Lower leg skin (tissue), 4 donors: Measurements from ENCODE around the gene ZBTB17. TPM values are rescaled to one million over a fixed set of nuclear protein-coding genes. Genes with fewer than 3 reads are reported as not detected.
"Not testable (repeated sequence)": the region's sequence is repeated elsewhere in the genome, so short reads cannot be mapped to it uniquely, and the experiment has no call there.

ENCODE experiments used
- DNase-seq, 2 donors: peaks; one replicate each; pipeline ENCODE4 v3.0.0-alpha.2; 2019; ENCODE audit warnings: low spot score in 2 of 2
- H3K4me3 ChIP-seq: fragments of 200-600 bp; sonication (generic); 2 replicates; pipeline ENCODE4 v1.5.1; 2017; ENCODE audit warnings: mild to moderate bottlenecking, low read depth; ENCODE audit not compliant: poor library complexity, severe bottlenecking
- CTCF ChIP-seq, 3 donors: fragments of 450-650 bp; IDR thresholded peaks; one replicate each; pipeline ENCODE4 v1.5.1; 2016; ENCODE audit warnings: antibody characterized with exemption in 3 of 3, mild to moderate bottlenecking in 3 of 3, moderate library complexity in 2 of 3
- POLR2A ChIP-seq, 2 donors: fragments of 450-650 bp; IDR thresholded peaks; one replicate each; pipeline ENCODE4 v1.6.1; 2016 to 2017; ENCODE audit warnings: antibody characterized with exemption in 2 of 2, mild to moderate bottlenecking in 1 of 2, moderate library complexity in 1 of 2
- WGBS, 2 donors: methylation state at CpG; one replicate each; pipeline ENCODE4 v1.1.5; 2018; 5-methylcytosine and 5-hydroxymethylcytosine counted together
- intact Hi-C: fragments of 100-400 bp; cut with DNase I; formaldehyde crosslinking; loops from one replicate; pipeline ENCODE4 v1.15.0; 2023; ENCODE audit warnings: low total_unique reads
- total RNA-seq, 4 donors: library from RNA; depleted of rRNA; stranded (reverse); fragments of >200 nt; gene quantifications; one replicate each; pipeline ENCODE4 v1.1.0, GENCODE V29; 2016

Gene ZBTB17
- total RNA-seq, 4 donors from 2014 or later: 25.9 to 42.4 (median 29.3) TPM

GRCh38 chr1:15932612-15933011 is 43.3 kb downstream of the ZBTB17 start:
- 87 to 93% methylated on average over 4 to 9 of the region's 9 CpGs for WGBS, 2 donors
- no peak overlapping the region for H3K4me3 ChIP-seq
- DNase-seq: no peak
- TF ChIP-seq POLR2A (IDR thresholded peaks at IDR 0.05) (no peak), CTCF (IDR thresholded peaks at IDR 0.05) (no peak)
- intact Hi-C loops: no loop called here

DNA sequence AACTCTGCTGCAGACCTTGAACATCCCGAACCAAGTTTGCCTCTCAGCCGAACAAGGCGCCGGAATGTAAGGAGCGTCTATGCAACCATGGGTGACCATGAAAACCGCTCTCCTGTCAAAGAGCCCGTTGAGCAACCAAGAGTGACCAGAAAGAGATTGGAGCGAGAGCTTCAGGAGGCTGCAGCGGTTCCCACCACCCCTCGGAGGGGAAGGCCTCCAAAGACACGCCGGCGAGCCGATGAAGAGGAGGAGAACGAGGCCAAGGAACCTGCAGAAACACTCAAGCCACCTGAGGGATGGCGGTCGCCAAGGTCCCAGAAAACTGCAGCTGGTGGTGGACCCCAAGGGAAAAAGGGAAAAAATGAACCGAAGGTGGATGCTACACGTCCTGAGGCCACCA is 44.0 kb downstream of the ZBTB17 start:
- H3K4me3 ChIP-seq: no peak overlapping the region
- intact Hi-C loops: no loop called here
- TF ChIP-seq CTCF (IDR thresholded peaks at IDR 0.05) (no peak), POLR2A (IDR thresholded peaks at IDR 0.05) (no peak)
- peak in 1 of 2 donors; percentile 11 for DNase-seq
- 96 to 97% methylated on average over 19 of the region's 19 CpGs for WGBS, 2 donors

DNA sequence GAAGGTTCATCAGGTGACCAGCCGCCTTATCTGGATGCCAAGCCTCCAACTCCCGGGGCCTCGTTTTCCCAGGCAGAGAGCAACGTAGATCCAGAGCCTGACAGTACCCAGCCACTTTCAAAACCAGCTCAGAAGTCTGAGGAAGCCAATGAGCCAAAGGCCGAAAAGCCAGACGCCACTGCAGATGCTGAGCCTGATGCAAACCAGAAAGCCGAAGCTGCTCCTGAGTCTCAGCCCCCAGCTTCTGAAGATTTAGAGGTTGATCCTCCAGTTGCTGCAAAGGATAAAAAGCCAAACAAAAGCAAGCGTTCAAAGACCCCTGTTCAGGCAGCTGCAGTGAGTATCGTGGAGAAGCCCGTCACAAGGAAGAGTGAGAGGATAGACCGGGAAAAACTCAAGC is 44.5 kb downstream of the ZBTB17 start:
- no peak for TF ChIP-seq CTCF (IDR thresholded peaks at IDR 0.05)
- TF ChIP-seq POLR2A (IDR thresholded peaks at IDR 0.05): no peak
- DNase-seq: no peak
- intact Hi-C loops: no loop called here
- H3K4me3 ChIP-seq: no peak overlapping the region
- WGBS, 2 donors: 93 to 97% methylated on average over 11 of the region's 11 CpGs

GRCh38 chr1:15928971-15929965 is 46.6 kb downstream of the ZBTB17 start:
- no peak overlapping the region for H3K4me3 ChIP-seq
- intact Hi-C loops: no loop called here
- TF ChIP-seq CTCF (IDR thresholded peaks at IDR 0.05): no peak
- no peak for TF ChIP-seq POLR2A (IDR thresholded peaks at IDR 0.05)
- peak in 1 of 2 donors; percentile 10 for DNase-seq
- 89 to 91% methylated on average over 17 of the region's 17 CpGs for WGBS, 2 donors

DNA sequence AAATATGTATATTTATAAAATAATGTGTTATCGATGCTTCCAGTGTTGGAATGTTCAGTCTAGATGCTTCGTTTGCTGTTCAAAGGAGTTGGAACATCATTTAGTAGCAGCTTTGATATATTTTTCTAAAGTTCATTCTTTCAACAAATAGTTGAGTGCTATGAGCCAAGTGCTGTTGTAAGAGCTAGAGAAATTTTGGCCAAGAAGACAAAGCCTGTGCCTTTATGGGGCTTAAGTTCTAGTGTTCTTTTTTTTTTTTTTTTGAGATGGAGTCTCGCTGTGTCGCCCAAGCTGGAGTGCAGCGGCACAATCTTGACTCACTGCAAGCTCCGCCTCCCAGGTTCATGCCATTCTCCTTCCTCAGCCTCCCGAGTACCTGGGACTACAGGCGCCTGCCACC is 49.5 kb downstream of the ZBTB17 start:
- WGBS, 2 donors: 75 to 84% methylated on average over 8 of the region's 8 CpGs
- DNase-seq, H3K4me3 ChIP-seq, intact Hi-C loops: not testable (repeated sequence)

GRCh38 chr1:15923241-15923640 is 52.7 kb downstream of the ZBTB17 start:
- intact Hi-C loops: no loop called here
- no peak overlapping the region for H3K4me3 ChIP-seq
- WGBS, 2 donors: 49 to 50% methylated on average over 2 of the region's 2 CpGs
- no peak for DNase-seq
- TF ChIP-seq POLR2A (IDR thresholded peaks at IDR 0.05) (no peak), CTCF (IDR thresholded peaks at IDR 0.05) (no peak)
